Sigmoid colon (tissue), 4 donors: Measurements from ENCODE around the gene GAGE10.
A peak's percentile ranks its signal among the peaks of the same experiment; 100 is the strongest.

Source experiments
- EP300 ChIP-seq, 4 donors: sonication (generic); formaldehyde crosslinking; IDR thresholded peaks; one replicate each; pipeline ENCODE4 v1.6.1; 2017; ENCODE audit warnings: antibody characterized with exemption in 4 of 4
- POLR2A ChIP-seq, 2 donors: fragments of 450-650 bp; IDR thresholded peaks; one replicate each; pipeline ENCODE4 v1.6.1; 2016; ENCODE audit warnings: antibody characterized with exemption in 2 of 2, mild to moderate bottlenecking in 2 of 2, moderate library complexity in 2 of 2
- TF ChIP-seq, protein P1 (sequence below), 4 experiments: fragments of 450-650 bp in 3 of 4; fragments of 200-600 bp in 1 of 4; IDR thresholded peaks; one replicate each; pipeline ENCODE4 v1.5.1; 2016 to 2019; ENCODE audit warnings: antibody characterized with exemption in 4 of 4, mild to moderate bottlenecking in 3 of 4, moderate library complexity in 2 of 4

GRCh38 chrX:49269010-49269766 is 34.3 kb upstream of the GAGE10 start:
- TF ChIP-seq, protein P1, sequence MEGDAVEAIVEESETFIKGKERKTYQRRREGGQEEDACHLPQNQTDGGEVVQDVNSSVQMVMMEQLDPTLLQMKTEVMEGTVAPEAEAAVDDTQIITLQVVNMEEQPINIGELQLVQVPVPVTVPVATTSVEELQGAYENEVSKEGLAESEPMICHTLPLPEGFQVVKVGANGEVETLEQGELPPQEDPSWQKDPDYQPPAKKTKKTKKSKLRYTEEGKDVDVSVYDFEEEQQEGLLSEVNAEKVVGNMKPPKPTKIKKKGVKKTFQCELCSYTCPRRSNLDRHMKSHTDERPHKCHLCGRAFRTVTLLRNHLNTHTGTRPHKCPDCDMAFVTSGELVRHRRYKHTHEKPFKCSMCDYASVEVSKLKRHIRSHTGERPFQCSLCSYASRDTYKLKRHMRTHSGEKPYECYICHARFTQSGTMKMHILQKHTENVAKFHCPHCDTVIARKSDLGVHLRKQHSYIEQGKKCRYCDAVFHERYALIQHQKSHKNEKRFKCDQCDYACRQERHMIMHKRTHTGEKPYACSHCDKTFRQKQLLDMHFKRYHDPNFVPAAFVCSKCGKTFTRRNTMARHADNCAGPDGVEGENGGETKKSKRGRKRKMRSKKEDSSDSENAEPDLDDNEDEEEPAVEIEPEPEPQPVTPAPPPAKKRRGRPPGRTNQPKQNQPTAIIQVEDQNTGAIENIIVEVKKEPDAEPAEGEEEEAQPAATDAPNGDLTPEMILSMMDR (IDR thresholded peaks at IDR 0.05): no peak
- TF ChIP-seq POLR2A (IDR thresholded peaks at IDR 0.05) (peak; percentile 45 to 67), EP300 (IDR thresholded peaks at IDR 0.05) (no peak)
